G401 (cell line): ENCODE measurements around the gene RUNDC3A. TPM values are rescaled to one million over a fixed set of nuclear protein-coding genes. Genes with fewer than 3 reads are reported as not detected.
A peak's percentile ranks its signal among the peaks of the same experiment; 100 is the strongest.
"Not testable (repeated sequence)": the region's sequence is repeated elsewhere in the genome, so short reads cannot be mapped to it uniquely, and the experiment has no call there.

Experiments
- DNase-seq: peaks from one replicate; pipeline ENCODE4 v3.0.0-alpha.2; 2015; ENCODE audit warnings: low spot score
- in situ Hi-C: cut with HindIII; loops from 2 replicates; pipeline ENCODE4 v1.10.0; 2016; ENCODE audit warnings: low sequenced_read_pairs, mixed read lengths
- total RNA-seq: library from RNA; depleted of rRNA; stranded (reverse); fragments of >200 nt; shearing (Covaris generic); gene quantifications from 2 replicates; pipeline ENCODE4 v1.2.3, GENCODE V29; 2014

RUNDC3A gene
- total RNA-seq, 1 experiment from 2014 or later = 3.8 TPM

GRCh38 chr17:44352828-44353671, 44.6 kb downstream of the RUNDC3A start:
- in situ Hi-C loops = no loop called here
- no peak for DNase-seq

GRCh38 chr17:44353672-44354331, 45.4 kb downstream of the RUNDC3A start:
- DNase-seq = no peak
- in situ Hi-C loops = no loop called here

GRCh38 chr17:44354582-44355561, 46.5 kb downstream of the RUNDC3A start:
- DNase-seq = peak; percentile 12
- in situ Hi-C loops = no loop called here

- DNase-seq = no peak
- in situ Hi-C loops = no loop called here
These were observed 47.3 kb downstream of the RUNDC3A start for GRCh38 chr17:44355642-44356099.

GRCh38 chr17:44356241-44356640, 47.8 kb downstream of the RUNDC3A start:
- in situ Hi-C loops = no loop called here
- DNase-seq = peak; percentile 27

GRCh38 chr17:44358066-44358465, 49.7 kb downstream of the RUNDC3A start:
- DNase-seq = no peak
- in situ Hi-C loops = no loop called here

GRCh38 chr17:44359006-44359405, 50.6 kb downstream of the RUNDC3A start:
- in situ Hi-C loops = no loop called here
- no peak for DNase-seq

GRCh38 chr17:44359458-44360143, 51.2 kb downstream of the RUNDC3A start:
- no peak for DNase-seq
- in situ Hi-C loops = no loop called here

GRCh38 chr17:44360144-44360533, 51.7 kb downstream of the RUNDC3A start:
- DNase-seq = no peak
- in situ Hi-C loops = no loop called here

GRCh38 chr17:44360826-44361225, 52.4 kb downstream of the RUNDC3A start:
- peak; percentile 75 for DNase-seq

GRCh38 chr17:44361292-44362260, 53.2 kb downstream of the RUNDC3A start:
- in situ Hi-C loops = no loop called here
- DNase-seq = peak; percentile 25

More at GRCh38 chr17:44360826-44361225, 52.4 kb downstream of the RUNDC3A start:
- in situ Hi-C loops = no loop called here

GRCh38 chr17:44362459-44362948, 54.1 kb downstream of the RUNDC3A start:
- DNase-seq = no peak
- in situ Hi-C loops = no loop called here

GRCh38 chr17:44362949-44363612, 54.7 kb downstream of the RUNDC3A start:
- in situ Hi-C loops = no loop called here
- no peak for DNase-seq

GRCh38 chr17:44363613-44364159, 55.3 kb downstream of the RUNDC3A start, which contains the start of gene FAM171A2:
Gene FAM171A2 (minus strand): TSS chr17:44363853. CDS start chr17:44363714, 139 bp downstream.
- DNase-seq = peak; percentile 64
- in situ Hi-C loops = no loop called here

GRCh38 chr17:44365051-44365450, 56.6 kb downstream of the RUNDC3A start:
- DNase-seq, in situ Hi-C loops: not testable (repeated sequence)

GRCh38 chr17:44367231-44367979, 59.0 kb downstream of the RUNDC3A start:
- DNase-seq = peak; percentile 92
- in situ Hi-C loops = no loop called here
